ENCODE data around the gene SLCO1B3.

Gene SLCO1B3

GRCh38 chr12:20885552-20885951, 75.0 kb downstream of the SLCO1B3 start:
- no peak for DNase-seq

DNA sequence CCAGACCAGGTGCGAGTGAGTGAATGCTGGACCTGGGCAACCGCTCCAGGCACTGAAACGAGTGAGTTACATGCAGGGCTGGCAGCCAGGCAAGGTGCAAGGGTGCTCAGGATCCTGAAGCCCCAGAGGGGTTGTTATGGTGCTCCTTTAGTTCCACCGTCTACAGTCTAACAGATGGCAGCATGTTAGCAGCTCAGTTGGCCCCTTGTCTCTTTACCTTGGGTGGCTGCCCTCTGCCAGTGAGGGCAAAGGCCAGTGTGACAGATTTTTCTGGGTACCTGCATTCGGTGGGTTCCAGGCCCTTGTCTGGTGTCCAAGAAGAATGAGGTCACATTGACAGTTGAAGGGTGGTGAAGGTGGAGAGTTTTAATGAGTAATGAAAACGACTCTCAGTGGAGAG, 106.8 kb downstream of the SLCO1B3 start:
- no peak for DNase-seq

DNA sequence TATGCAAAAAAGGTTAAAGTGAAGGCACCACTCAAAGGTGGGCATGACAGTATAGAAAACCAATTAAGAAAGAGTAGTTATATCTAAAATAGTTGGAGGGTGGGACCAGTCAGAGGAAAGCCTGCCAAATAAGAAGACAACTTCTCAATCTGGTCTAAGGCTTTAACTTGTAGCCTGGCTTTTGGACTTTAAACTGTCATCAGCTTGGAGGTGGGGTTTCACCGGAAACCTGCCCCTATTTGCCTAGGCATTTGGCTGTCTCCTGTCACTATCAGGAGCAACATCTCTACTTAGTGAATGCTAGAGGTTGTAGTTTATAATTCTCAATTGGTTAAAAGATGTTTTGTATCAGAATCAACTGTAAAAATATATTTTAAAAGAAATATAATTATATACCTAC, 107.3 kb downstream of the SLCO1B3 start:
- no peak for DNase-seq

GRCh38 chr12:20931894-20932293, 121.4 kb downstream of the SLCO1B3 start:
- DNase-seq: no peak

DNA sequence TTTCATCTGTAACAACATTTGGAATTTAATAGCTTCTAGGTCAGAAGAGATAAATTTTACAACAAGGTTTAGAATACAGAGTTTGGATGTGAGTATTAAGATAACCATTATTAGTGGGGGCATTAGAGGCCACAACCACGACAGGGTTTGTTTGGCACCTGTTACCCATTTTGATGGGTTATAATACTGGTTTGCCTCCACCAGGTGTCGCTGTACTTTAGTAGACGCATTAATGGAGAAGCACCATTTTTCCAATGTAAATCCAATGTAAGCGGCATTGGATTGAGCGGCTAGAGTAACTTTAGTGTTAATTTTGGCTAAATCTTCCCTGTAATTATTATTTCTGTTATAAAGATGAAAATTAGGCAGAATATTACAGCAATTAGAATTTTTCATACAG, 136.2 kb downstream of the SLCO1B3 start:
- no peak for DNase-seq

- no peak for DNase-seq
Measured at GRCh38 chr12:20950248-20950647, 139.7 kb downstream of the SLCO1B3 start.

GRCh38 chr12:20963303-20963702, 152.8 kb downstream of the SLCO1B3 start:
- DNase-seq: no peak

DNA sequence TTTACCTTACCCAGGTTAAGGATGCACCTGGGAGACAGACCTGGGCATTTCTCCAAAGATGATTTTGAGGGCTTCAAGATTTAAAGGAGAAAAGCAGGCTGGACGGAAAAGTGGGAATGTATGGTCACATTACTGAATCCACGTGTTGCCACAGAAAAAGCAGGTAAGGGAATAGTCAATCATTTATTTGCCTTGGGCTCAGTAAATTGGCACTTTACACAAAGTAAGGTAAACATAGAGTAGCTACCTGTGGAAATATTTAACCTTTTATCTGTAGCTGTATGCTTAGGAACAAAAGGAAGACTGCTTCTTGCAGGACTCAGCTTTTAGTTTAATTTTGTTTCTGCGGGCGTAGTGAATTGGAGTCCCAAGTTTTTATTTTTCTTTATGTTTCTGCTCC, 153.3 kb downstream of the SLCO1B3 start:
- no peak for DNase-seq

All from activated gamma-delta T cell treated with Interleukin-2 at 50 U/mL for 16 hours (primary cell).